Left ventricle myocardium inferior (tissue), 1 donor: ENCODE data around the gene F3. TPM values are rescaled to one million over a fixed set of nuclear protein-coding genes. Genes with fewer than 3 reads are reported as not detected.

ENCODE experiments used
- DNase-seq: peaks from one replicate; pipeline ENCODE4 v3.0.0-alpha.2; 2020
- H3K27ac ChIP-seq: fragments of 200-600 bp; replicated peaks from 2 replicates; pipeline ENCODE4 v1.8.0; 2021
- H3K27me3 ChIP-seq: fragments of 200-600 bp; 2 replicates; pipeline ENCODE4 v1.8.0; 2021; ENCODE audit warnings: low read depth
- H3K36me3 ChIP-seq: fragments of 200-600 bp; 2 replicates; pipeline ENCODE4 v1.8.0; 2021
- H3K4me1 ChIP-seq: fragments of 200-600 bp; 2 replicates; pipeline ENCODE4 v1.8.0; 2021
- H3K4me3 ChIP-seq: fragments of 200-600 bp; 2 replicates; pipeline ENCODE4 v1.8.0; 2021; ENCODE audit warnings: mild to moderate bottlenecking, moderate library complexity
- H3K9me3 ChIP-seq: fragments of 200-600 bp; replicated peaks from 2 replicates; pipeline ENCODE4 v1.8.0; 2021
- intact Hi-C: fragments of 100-400 bp; cut with micrococcal nuclease; formaldehyde crosslinking; loops from one replicate; pipeline ENCODE4 v1.11.0; 2022
- total RNA-seq: library from RNA; stranded (reverse); fragmentation: NEBNext Ultra II Directional; extraction: Animal tissue kit (Norgen Biotek cat#: 25700); gene quantifications from one replicate; pipeline ENCODE4 v1.2.1, GENCODE V29; 2021
- TF ChIP-seq, protein P1 (sequence below): fragments of 200-600 bp; IDR thresholded peaks from 2 replicates; pipeline ENCODE4 v1.8.0; 2021; ENCODE audit warnings: antibody characterized with exemption, mild to moderate bottlenecking, borderline replicate concordance
- donor health status: DM: no; HTN: yes; CAD: no; lungs with severe emphysema.

F3 gene
- total RNA-seq, 1 donor from 2014 or later: 50.8 TPM

DNA sequence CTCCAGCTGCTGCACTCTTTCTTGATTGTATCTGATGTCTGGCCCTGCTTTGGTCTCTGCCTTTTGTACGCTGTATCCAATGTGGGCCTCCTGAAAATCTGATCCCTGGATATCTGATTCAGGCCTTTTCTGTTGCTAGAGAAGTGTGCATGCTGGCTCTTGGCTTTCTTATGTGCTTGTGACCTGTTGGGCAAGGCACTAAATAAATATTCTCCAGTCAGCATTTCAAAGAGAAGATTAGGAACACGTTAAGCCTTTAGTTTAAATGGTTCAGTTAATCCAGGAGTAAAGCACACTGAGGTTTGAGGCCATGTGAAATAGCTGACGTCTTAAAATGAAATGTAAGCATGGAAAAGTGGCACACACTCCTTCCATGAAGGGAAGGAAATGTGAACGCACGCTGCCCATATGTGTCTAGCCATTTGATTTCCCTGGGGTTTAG lies 9.3 kb upstream of the F3 start:
- Histone ChIP-seq H3K4me3 (no peak overlapping the region), H3K27me3 (no peaks in the 10 kb centered on the region), H3K4me1 (peaks cover 16% of the 10 kb centered on the region), H3K27ac (no peak overlapping the region), H3K9me3 (no peaks in the 10 kb centered on the region), H3K36me3 (no peaks in the 10 kb centered on the region)
- intact Hi-C loops: no loop called here
- TF ChIP-seq, protein P1, sequence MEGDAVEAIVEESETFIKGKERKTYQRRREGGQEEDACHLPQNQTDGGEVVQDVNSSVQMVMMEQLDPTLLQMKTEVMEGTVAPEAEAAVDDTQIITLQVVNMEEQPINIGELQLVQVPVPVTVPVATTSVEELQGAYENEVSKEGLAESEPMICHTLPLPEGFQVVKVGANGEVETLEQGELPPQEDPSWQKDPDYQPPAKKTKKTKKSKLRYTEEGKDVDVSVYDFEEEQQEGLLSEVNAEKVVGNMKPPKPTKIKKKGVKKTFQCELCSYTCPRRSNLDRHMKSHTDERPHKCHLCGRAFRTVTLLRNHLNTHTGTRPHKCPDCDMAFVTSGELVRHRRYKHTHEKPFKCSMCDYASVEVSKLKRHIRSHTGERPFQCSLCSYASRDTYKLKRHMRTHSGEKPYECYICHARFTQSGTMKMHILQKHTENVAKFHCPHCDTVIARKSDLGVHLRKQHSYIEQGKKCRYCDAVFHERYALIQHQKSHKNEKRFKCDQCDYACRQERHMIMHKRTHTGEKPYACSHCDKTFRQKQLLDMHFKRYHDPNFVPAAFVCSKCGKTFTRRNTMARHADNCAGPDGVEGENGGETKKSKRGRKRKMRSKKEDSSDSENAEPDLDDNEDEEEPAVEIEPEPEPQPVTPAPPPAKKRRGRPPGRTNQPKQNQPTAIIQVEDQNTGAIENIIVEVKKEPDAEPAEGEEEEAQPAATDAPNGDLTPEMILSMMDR: no peak
- no peak for DNase-seq

DNA sequence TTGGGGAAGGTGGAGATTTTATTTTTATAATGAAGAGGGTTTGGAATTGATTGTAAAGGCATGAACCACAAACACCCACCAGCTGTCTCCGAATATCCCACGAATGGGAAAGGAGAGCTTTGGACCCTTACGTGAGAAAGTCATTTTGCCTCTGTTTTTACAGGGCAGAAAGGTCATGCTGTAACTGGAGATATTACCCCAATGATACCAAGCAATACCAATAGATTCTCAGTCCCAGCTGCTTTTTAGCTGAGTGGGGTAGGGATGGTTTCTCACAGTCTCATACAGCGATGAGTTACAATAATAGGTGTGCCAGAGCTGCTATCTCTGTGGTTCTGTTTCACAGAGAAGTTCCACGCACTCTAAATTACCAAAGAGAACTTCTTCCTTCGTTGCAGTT lies 8.8 kb upstream of the F3 start:
- Histone ChIP-seq H3K27ac (no peak overlapping the region), H3K4me1 (peaks cover 16% of the 10 kb centered on the region), H3K9me3 (no peaks in the 10 kb centered on the region), H3K27me3 (no peaks in the 10 kb centered on the region), H3K36me3 (no peaks in the 10 kb centered on the region), H3K4me3 (no peak overlapping the region)
- intact Hi-C loops: no loop called here
- TF ChIP-seq, protein P1: no peak
- no peak for DNase-seq

DNA sequence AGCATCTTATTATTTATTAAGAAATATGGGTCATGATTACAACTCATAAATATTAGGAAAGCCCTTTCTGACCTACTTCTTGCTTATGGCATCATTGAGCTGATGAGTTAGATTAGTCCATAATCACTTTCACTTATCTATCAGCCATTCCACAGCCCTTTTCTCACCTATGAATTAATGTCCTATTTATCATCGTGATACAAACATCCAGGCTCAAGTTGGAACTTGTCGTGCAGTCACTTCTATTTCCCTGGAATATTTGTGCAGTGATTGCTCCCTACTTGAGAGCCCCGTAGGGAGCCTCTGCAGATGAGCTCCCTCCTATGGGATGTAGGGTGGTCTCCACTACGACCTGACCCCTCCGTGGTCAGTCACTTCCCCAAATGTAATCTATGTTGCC lies 8.1 kb upstream of the F3 start:
- H3K27ac ChIP-seq: no peak overlapping the region
- intact Hi-C loops: no loop called here
- no peak for DNase-seq
- peaks cover 21% of the 10 kb centered on the region for H3K4me1 ChIP-seq
- no peak overlapping the region for H3K4me3 ChIP-seq
- no peaks in the 10 kb centered on the region for H3K36me3 ChIP-seq
- no peaks in the 10 kb centered on the region for H3K27me3 ChIP-seq
- TF ChIP-seq, protein P1: no peak
- H3K9me3 ChIP-seq: no peaks in the 10 kb centered on the region

DNA sequence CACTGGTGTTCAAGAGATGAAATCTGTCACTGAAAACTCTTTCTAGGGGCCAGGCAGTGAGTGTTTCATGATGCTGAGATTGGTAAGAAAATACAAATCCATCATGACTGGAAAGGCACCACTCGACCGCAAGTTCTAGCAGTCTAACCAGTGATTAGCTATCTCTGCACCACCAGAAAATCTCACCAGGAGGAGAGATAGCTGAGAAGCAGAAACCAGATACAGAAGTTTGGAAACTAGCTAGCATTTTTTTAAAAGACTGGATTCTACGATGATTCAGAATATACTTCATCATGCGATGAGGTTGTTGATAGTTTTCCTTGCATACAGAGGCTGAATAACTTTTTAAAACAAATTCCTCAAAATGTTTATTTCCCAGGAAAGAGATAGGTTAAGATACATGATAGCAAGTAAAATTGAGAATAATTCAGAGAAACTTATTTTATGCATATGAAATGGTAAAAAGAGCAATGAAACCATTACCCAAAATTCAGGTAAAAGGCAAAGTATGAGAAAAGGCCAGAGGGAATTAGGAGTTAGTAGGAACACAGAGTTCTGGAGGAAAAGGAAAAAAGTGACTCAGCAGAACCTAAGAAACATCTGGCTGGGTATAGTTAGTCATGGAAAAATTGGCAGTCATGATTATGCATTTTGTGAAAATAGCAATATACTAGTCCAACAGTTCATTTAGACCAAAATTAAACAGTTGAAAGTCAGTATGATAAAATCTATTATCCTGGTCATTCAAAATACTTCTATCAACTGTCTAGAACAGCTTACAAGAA lies 3.3 kb upstream of the F3 start:
- peaks cover 43% of the 10 kb centered on the region for H3K4me1 ChIP-seq
- TF ChIP-seq, protein P1: no peak
- H3K27ac ChIP-seq: peak overlapping the region; percentile 90
- H3K27me3 ChIP-seq: peaks cover 20% of the 10 kb centered on the region
- no peak for DNase-seq
- H3K36me3 ChIP-seq: no peaks in the 10 kb centered on the region
- intact Hi-C loops: no loop called here
- H3K4me3 ChIP-seq: no peak overlapping the region
- no peaks in the 10 kb centered on the region for H3K9me3 ChIP-seq

DNA sequence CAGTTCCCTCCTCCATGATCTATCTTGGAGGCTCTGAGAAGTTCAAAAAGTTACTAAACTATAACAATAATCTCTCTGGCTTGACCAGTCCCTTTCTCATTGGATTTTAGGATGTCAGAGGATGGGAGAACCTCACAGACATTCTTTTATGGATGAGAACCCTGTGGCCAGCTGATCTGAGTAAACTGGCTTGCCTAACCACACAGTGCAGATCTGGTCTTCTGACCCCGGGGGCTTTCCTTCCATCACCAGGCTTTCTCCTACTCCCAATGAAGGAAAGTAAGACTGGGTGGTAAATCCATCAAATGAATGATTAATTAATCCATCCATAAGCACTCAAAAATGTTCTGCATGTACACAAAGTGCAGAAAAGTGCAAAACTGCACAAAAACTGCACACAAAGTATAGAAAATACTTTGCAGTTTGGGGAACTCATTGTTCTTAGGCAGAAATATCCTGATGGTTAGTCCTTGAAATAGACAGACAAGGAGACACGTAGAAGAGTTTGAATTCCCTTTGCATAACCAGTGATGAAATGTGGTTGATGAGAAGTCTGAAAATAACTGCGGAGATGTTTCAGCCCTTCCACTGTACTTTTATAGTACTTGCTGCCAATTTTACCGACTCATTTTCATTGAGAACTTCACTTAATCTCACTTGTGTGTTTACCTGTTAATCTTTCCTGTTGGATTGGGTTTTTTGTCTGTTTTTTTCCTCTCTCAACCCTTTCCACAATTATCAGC lies 2.5 kb upstream of the F3 start:
- no peaks in the 10 kb centered on the region for H3K36me3 ChIP-seq
- peaks cover 43% of the 10 kb centered on the region for H3K4me1 ChIP-seq
- DNase-seq: no peak
- no peaks in the 10 kb centered on the region for H3K9me3 ChIP-seq
- TF ChIP-seq, protein P1: no peak
- peak overlapping the region; percentile 79 for H3K4me3 ChIP-seq
- peaks cover 20% of the 10 kb centered on the region for H3K27me3 ChIP-seq
- H3K27ac ChIP-seq: peak overlapping the region; percentile 90
- intact Hi-C loops: no loop called here
